Kidney (tissue), 14 donors: ENCODE measurements around the gene VAMP8. TPM values are rescaled to one million over a fixed set of nuclear protein-coding genes. Genes with fewer than 3 reads are reported as not detected.
"Not testable (repeated sequence)": the region's sequence is repeated elsewhere in the genome, so short reads cannot be mapped to it uniquely, and the experiment has no call there.

Experiments
- DNase-seq, 5 donors: peaks; one replicate each; pipeline ENCODE4 v3.0.0-alpha.2; 2013 to 2020
- FAIRE-seq: peaks from 2 replicates; lab custom pipeline; 2012; peaks lifted over from hg19 to GRCh38; lab: Jason Lieb, UNC
- H3K27ac ChIP-seq, 2 donors: one replicate each; pipeline ENCODE4 v1.7.0; 2013; ENCODE audit warnings: low read depth in 2 of 2, low read length in 2 of 2, inconsistent platforms in 1 of 2
- H3K27me3 ChIP-seq: one replicate; pipeline ENCODE4 v1.7.1; 2013; ENCODE audit warnings: low read length, inconsistent platforms; ENCODE audit not compliant: control insufficient read depth, insufficient read depth
- H3K36me3 ChIP-seq, 3 donors: one replicate each; pipeline versions ENCODE4 v1.7.0 to v1.7.1; 2013; ENCODE audit warnings: low read length in 3 of 3, control low read depth in 1 of 3, inconsistent platforms in 1 of 3; ENCODE audit not compliant: insufficient read depth in 3 of 3, control insufficient read depth in 2 of 3
- H3K4me1 ChIP-seq, 3 donors: one replicate each; pipeline versions ENCODE4 v1.7.0 to v1.7.1; 2013; ENCODE audit warnings: low read length in 3 of 3, inconsistent platforms in 1 of 3, low read depth in 1 of 3; ENCODE audit not compliant: control insufficient read depth in 2 of 3, insufficient read depth in 2 of 3
- H3K4me3 ChIP-seq, 3 donors: one replicate each; pipeline versions ENCODE4 v1.7.0 to v1.8.1; 2013; ENCODE audit warnings: low read length in 3 of 3, control low read depth in 1 of 3, inconsistent platforms in 1 of 3
- H3K9ac ChIP-seq, 3 donors: one replicate each; pipeline versions ENCODE4 v1.7.0 to v1.7.1; 2013; ENCODE audit warnings: low read length in 3 of 3, control low read depth in 1 of 3, inconsistent platforms in 1 of 3
- H3K9me3 ChIP-seq, 3 donors: one replicate each; pipeline versions ENCODE4 v1.7.0 to v1.7.1; 2013; ENCODE audit warnings: low read length in 3 of 3, control low read depth in 1 of 3, inconsistent platforms in 1 of 3; ENCODE audit not compliant: control insufficient read depth in 2 of 3, insufficient read depth in 1 of 3
- intact Hi-C: fragments of 100-400 bp; cut with DNase I; formaldehyde crosslinking; loops from one replicate; pipeline ENCODE4 v1.11.1; 2022
- polyA plus RNA-seq: library from polyadenylated mRNA; stranded (reverse); fragments of 350-450 nt; fragmentation: Illumina TruSeq; extraction: RNeasy Lipid Tissue Mini Kit (QIAGEN cat#74804); gene quantifications from one replicate; pipeline ENCODE4 v1.2.3, GENCODE V29; 2014; ENCODE audit warnings: low read depth, low replicate concordance; ENCODE audit not compliant: insufficient read depth
- total RNA-seq: library from RNA; stranded (reverse); fragmentation: NEBNext Ultra II Directional; extraction: Animal tissue kit (Norgen Biotek cat#: 25700); gene quantifications from one replicate; pipeline ENCODE4 v1.2.1, GENCODE V29; 2021
- TF ChIP-seq, protein P1 (sequence below): IDR thresholded peaks from 3 replicates; pipeline ENCODE4 v1.5.1; 2012; ENCODE audit warnings: mild to moderate bottlenecking, moderate library complexity, borderline replicate concordance; ENCODE audit not compliant: insufficient read depth; ENCODE audit errors: extremely low read depth
- donor health status: control.
- donor health status: control.
- donor health status: control.
- donor health status: control.
- donor health status: control.
- donor health status: DM: yes; HTN: yes; CAD: no.
- donor health status: Normal renal cell carcinoma (clear cell type).

Gene VAMP8
- total and polyA plus RNA-seq, 2 donors from 2014 or later: 196 to 604 TPM

DNA sequence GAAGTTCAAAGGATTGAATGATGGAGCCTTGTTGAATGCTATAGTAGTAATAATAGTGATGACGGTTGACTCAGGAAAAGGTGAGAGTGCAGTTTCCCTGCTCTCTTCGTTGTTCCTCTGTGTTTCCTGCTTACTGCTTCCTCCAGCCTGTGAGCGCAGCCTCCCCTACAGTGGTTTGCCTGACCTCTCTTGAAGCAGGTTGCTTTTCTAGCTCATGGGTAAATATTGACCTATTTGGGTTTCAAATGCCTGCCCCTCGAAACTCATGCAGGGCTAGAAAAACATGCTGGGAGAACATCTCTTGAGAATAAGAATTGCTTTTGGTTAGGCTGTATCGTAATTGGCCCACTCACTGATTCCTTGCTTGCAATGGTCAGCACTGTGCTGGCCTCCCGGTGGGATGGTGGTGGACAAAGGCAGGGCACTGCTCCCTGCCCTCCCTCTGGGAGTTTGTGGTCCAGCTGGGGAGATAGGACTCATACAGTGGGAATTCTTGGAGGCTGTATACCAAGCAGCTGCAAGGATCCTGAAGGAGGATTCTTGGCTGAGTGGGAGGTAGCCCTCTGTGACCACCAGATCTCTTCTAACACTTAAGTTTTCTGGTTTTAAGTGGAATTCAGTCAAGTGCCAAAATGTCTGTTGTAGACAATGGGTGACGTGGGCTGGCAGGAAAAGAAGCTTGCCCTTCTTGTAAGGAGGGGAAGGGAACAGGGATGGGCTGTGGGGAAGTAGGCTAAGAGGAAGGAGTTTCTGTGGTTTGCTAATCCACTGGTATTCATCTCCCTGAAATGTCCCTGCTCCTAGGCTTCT, 12.8 kb downstream of the VAMP8 start:
- no peak overlapping the region for H3K4me3 ChIP-seq

GRCh38 chr2:85590950-85591349, 13.6 kb downstream of the VAMP8 start:
- DNase-seq (no peak), FAIRE-seq (no peak)
- peak overlapping the region; percentile 43 to 71 for H3K27ac ChIP-seq
- H3K9ac ChIP-seq: no peak overlapping the region
- TF ChIP-seq, protein P1, sequence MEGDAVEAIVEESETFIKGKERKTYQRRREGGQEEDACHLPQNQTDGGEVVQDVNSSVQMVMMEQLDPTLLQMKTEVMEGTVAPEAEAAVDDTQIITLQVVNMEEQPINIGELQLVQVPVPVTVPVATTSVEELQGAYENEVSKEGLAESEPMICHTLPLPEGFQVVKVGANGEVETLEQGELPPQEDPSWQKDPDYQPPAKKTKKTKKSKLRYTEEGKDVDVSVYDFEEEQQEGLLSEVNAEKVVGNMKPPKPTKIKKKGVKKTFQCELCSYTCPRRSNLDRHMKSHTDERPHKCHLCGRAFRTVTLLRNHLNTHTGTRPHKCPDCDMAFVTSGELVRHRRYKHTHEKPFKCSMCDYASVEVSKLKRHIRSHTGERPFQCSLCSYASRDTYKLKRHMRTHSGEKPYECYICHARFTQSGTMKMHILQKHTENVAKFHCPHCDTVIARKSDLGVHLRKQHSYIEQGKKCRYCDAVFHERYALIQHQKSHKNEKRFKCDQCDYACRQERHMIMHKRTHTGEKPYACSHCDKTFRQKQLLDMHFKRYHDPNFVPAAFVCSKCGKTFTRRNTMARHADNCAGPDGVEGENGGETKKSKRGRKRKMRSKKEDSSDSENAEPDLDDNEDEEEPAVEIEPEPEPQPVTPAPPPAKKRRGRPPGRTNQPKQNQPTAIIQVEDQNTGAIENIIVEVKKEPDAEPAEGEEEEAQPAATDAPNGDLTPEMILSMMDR: no peak
- intact Hi-C loops: no loop called here
- H3K4me1 ChIP-seq: peaks cover 0 to 32% (median 11%) of the 10 kb centered on the region in 3 donors
- H3K27me3 ChIP-seq: no peaks in the 10 kb centered on the region
- H3K9me3 ChIP-seq: no peaks in the 10 kb centered on the region
- H3K36me3 ChIP-seq: no peaks in the 10 kb centered on the region
- no peak overlapping the region for H3K4me3 ChIP-seq

More for the DNA sequence above, 12.8 kb downstream of the VAMP8 start:
- Histone ChIP-seq H3K27ac (peak overlapping the region; percentile 71 to 79), H3K9ac (no peak overlapping the region), H3K4me1 (peaks cover 0 to 34% (median 11%) of the 10 kb centered on the region in 3 donors), H3K36me3 (no peaks in the 10 kb centered on the region), H3K9me3 (no peaks in the 10 kb centered on the region), H3K27me3 (no peaks in the 10 kb centered on the region)
- TF ChIP-seq, protein P1: no peak
- intact Hi-C loops: no loop called here
- DNase-seq (no peak), FAIRE-seq (no peak)

- H3K4me3 ChIP-seq: no peak overlapping the region
- no peak overlapping the region for H3K9ac ChIP-seq
- H3K36me3 ChIP-seq: peaks cover 0 to under 1% (median 0%) of the 10 kb centered on the region in 3 donors
- no peaks in the 10 kb centered on the region for H3K9me3 ChIP-seq
- H3K27ac ChIP-seq: peak overlapping the region; percentile 66 to 71
- no peaks in the 10 kb centered on the region for H3K27me3 ChIP-seq
- TF ChIP-seq, protein P1: no peak
- intact Hi-C loops: no loop called here
- DNase-seq (no peak), FAIRE-seq (no peak)
- H3K4me1 ChIP-seq: peaks cover 0 to 36% (median 14%) of the 10 kb centered on the region in 3 donors
Observed at GRCh38 chr2:85591563-85591962, 14.2 kb downstream of the VAMP8 start.

DNA sequence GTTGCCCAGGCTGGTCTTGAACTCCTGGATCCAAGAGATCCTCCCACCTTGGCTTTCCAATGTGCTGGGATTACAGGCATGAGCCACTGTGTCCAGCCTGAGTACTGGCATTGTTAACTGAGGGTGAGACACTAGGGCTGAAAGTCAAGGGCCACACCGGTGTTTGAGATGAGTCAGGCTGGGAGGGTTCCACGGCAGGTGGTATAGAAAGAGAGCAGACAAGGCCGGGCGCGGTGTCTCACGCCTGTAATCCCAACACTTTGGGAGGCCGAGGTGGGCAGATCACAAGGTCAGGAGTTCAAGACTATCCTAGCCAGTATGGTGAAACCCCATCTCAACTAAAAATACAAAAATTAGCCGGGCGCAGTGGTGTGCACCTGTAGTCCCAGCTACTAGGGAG, 14.9 kb downstream of the VAMP8 start:
- H3K9me3 ChIP-seq, H3K4me3 ChIP-seq, intact Hi-C loops, H3K36me3 ChIP-seq, FAIRE-seq, H3K27me3 ChIP-seq, DNase-seq, H3K9ac ChIP-seq, H3K27ac ChIP-seq: not testable (repeated sequence)
- H3K4me1 ChIP-seq: peaks cover 0 to 43% (median 21%) of the 10 kb centered on the region in 3 donors
